Measurements from ENCODE around the gene WDR7. TPM values are rescaled to one million over a fixed set of nuclear protein-coding genes. Genes with fewer than 3 reads are reported as not detected.

The WDR7 gene
- total RNA-seq, 1 donor from 2014 or later: 36.4 TPM

GRCh38 chr18:57073501-57074187, 422.5 kb downstream of the WDR7 start:
- intact Hi-C loops (cut with micrococcal nuclease): no loop called here

- intact Hi-C loops (cut with micrococcal nuclease): no loop called here
Measured at GRCh38 chr18:57075716-57076400, 424.7 kb downstream of the WDR7 start.

GRCh38 chr18:57077005-57077765, 426.0 kb downstream of the WDR7 start:
- intact Hi-C loops (cut with micrococcal nuclease): no loop called here

DNA sequence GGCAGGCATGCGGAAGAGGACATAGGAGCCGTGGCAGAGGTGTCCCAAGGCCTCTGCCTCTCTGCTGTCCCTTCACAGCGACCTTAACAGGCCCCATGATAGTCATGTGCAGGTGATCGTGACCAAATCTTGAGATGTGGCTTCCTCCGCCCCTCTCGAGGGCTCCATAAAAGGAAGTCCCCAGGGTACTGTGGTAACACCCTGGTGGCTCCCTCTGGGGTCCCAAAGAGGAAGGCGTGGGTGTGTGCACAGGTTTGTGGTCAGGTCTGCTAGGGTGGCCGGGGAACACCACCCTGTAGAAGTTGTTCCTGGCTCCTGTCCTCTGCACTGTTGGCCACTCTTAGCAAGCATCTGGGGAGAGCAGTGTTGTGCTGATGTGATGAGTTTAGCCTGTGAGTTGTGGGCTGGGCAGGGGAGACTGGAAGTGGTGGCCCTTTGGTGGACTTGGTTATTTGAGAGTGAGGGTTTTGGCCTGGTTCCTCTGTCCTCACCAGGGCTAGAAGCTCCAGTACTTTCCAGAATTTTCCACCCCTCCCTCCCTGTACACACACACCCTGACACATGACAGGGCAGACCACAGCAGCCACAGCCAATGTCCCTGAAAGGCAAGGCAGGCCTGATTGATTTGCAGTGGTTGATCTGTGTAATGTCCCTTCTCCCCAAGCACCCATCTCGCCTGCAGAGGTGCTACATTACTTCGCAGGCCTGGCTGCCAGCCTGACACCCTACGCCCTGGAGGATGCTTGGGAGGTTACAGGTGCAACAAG, 426.8 kb downstream of the WDR7 start:
- intact Hi-C loops (cut with micrococcal nuclease): no loop called here

- intact Hi-C loops (cut with micrococcal nuclease): no loop called here
Measured at GRCh38 chr18:57078614-57079013, 427.5 kb downstream of the WDR7 start.

DNA sequence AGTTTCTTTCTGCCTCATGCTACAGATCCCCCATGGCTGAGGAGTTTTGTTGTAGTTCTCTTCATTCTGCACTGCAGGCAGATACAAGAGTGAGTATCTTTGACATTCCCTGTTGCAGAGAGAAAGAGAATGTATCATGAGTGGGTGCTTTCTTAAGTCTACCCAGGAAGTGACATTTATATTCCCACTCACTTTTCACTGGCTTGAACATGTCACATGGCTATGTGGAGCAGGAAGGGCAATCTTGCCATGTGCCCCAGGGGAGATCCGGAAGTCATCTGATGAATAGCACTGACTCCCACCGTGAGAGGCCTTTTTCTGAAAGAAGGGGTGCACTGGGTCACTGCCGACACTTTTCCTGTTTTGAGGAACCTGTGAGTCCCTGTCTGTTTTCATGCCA, 429.3 kb downstream of the WDR7 start:
- intact Hi-C loops (cut with micrococcal nuclease): no loop called here

DNA sequence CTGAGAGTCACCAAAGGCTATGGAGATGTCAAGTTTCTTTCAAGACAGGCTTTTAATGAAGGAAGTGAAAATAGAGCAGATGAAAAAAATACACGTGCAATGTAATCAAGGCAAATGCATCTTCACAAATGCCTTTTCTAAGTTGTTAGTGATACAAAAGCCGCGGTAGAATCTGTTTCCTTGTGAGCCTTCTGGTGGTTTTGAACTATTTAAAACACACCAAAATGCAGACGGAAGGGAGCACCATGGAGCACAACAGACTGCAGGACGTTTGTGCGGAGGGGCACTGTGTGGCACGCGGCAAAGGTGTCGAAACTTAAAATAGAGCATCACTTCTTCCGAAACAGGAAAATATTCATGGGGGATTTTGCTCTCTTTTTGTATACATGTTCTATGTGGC, 430.7 kb downstream of the WDR7 start:
- intact Hi-C loops (cut with micrococcal nuclease): no loop called here

DNA sequence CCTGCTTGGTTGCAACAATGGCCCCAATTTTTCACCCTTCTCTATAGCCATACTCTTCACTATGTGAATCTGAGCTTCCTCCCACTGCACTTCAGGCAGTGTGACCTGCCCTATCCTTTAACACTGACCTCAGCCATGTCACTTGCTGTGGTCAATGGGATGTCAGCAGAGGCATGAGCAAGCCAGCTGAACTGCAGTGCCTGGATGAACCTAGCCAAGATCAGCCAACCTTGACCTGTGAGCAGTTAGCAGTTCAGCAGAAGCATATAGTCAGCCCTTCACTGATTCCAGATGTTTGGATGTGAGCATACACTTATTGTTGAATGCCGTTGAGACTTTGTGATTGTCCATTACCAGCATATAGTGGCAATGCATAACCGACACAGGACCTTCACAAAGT, 432.3 kb downstream of the WDR7 start:
- intact Hi-C loops (cut with micrococcal nuclease): no loop called here

DNA sequence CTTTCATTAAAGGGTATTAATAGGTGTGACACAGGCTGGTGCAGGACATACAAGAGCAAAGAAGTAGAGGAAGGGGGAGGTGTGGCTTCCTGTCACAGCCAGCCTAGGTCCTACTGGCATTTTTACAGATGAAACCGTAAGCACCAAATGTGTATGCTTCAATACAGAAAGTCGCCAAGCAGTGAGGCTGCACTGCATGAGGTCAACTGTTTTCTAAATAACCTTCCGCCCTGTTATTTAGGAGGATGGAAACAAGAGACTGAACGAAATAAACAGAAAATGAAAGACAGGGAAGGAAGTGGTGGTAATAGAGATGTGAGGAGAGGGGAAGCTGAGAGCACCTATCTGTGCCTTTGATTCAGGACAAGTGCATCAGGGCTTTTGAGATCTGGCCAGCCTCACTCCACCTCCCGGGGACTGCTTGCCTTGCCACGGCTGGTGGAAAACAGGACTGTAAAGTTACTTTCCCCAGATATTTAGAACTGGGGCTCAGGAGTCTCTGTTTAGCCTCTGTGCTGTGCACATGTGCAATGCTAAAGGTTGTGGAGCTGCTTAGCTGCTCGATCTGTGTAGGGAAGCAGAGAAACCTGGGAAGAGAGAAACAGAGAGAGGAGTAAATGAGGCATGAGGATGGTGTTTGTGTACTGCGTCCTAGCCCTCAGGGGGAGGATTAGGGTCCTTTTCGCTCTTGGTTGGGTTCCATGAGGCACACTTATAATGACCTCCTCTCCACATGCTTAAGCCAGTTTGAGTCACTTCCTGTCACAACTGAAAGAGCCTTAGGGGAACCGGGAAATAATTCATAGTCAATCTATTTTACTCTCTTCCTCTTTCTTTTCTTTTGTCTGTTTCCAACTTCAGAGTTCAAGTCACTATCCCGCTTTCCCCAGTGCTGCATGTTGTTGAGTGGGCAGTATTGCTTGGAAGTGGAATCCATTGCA, 433.4 kb downstream of the WDR7 start:
- intact Hi-C loops (cut with micrococcal nuclease): no loop called here

- intact Hi-C loops (cut with micrococcal nuclease): no loop called here
Measured at GRCh38 chr18:57085371-57085770, 434.2 kb downstream of the WDR7 start.

GRCh38 chr18:57086163-57086562, 435.0 kb downstream of the WDR7 start:
- intact Hi-C loops (cut with micrococcal nuclease): no loop called here

Other genes with a start within 250 kb of the WDR7 start
- 60.3 and 67.0 TPM in 2 replicates for gene TXNL1, start 12.8 kb upstream of the WDR7 start, total RNA-seq

Data from T-helper 2 cell treated with Interferon-gamma antibody and Interleukin-4, amounts not matched to agents 100 ng/mL and 5 ng/mL, for 36 hours (primary cell).